ENCODE data around the gene ARHGEF2.

ARHGEF2 gene

DNA sequence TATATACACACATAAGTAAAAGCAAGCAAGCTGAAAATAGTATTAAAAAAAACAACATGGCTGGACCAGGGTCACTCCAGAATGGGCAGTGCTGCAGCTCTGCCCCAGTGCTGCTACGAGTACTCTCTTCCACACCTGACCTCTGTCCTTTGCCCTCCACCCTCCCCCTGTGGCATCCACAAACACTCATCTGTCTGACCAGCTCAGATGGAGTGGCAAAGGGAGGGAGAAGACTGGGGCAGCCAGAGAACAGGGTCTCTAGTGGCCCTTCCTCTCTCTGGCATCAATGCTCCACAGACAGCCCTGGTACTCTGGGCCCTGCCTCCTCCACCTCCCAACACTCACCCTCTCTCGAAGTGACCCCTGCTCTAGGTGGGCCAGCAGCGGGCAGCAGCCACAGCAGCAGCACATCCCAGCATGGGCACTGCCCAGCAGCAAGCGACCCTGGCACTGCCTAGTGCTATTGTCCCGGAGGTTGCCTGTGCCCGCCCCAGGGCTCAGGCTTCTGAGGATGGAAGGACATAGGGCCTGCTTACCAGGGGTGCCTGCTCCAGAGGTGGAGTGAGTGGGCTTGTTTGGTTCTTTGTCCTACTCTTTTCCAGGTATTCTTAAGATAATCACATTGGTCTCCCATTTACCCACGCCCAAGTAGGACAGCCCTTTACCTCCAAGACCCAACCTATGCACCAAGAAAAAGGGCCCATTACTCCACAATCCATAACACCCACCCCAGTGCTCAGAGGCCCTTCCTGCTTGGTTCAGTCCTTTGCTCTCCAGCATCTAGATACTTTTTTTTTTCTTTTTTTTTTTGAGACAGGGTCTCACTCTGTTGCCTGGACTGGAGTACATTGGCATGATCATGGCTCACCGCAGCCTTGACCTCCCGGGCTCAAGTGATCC lies 6.2 kb downstream of the ARHGEF2 start:
- DNase-seq (ENCODE audit: low read depth in 2 of 2): no peak

DNA sequence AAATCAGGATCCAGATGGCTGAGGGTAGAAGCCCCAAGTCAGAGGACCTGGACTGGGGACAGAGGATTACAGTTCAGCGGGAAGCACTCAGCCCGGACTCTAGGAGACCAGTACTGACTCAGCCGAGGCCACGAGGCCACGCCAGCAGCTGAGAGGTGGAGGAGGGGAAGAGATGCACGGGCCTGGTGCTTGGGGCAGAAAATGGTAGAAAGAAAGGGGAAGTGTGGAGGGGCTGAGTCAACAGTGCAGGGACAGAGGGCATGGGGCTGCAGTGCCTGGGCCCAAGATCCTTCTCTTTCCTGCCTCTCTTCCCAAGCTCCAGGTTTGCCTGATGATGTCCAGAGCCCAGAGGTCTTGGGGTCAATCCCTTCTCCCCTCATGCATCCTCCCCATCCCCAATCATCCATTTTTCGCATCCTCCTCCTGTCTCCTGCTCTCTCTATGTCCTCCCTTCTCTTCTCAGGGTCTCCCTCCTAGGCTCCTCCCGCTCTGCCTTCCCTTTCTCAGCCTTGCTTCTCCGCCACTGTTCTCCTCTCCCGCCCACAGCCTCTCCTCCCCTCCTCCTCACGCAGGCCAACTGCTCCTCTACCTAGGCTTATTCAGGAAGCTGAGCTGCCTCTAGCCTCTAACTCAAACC lies 7.7 kb downstream of the ARHGEF2 start:
- DNase-seq (ENCODE audit: low read depth in 2 of 2): no peak

DNA sequence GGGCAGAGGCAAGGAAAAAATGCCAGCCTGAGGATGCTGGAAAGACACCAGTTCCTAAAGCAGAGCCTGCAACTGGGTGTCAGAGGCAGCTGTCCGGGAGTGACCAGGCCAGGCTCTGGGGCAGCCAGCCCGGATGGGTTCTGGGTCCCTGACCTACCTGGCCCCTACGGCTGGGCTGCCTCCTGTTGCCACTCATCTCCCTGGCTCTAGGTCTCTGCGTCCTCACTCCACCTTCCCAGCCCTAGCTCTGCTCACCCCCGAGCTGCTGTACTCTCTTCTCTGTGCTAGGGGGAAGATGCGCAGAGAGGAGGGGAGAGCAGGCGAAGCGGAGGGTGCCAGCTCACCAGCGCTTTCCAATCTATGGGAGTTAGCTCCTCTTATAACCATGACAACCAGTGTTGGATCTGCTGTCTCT lies 9.0 kb downstream of the ARHGEF2 start:
- DNase-seq (ENCODE audit: low read depth in 2 of 2): no peak

- DNase-seq (ENCODE audit: low read depth in 2 of 2): no peak
Measured at GRCh38 chr1:155968670-155969069, 9.7 kb downstream of the ARHGEF2 start.

GRCh38 chr1:155968051-155968400 lies 10.3 kb downstream of the ARHGEF2 start:
- no peak for DNase-seq (ENCODE audit: low read depth in 2 of 2)

GRCh38 chr1:155967341-155968050 lies 10.9 kb downstream of the ARHGEF2 start:
- no peak for DNase-seq (ENCODE audit: low read depth in 2 of 2)

DNA sequence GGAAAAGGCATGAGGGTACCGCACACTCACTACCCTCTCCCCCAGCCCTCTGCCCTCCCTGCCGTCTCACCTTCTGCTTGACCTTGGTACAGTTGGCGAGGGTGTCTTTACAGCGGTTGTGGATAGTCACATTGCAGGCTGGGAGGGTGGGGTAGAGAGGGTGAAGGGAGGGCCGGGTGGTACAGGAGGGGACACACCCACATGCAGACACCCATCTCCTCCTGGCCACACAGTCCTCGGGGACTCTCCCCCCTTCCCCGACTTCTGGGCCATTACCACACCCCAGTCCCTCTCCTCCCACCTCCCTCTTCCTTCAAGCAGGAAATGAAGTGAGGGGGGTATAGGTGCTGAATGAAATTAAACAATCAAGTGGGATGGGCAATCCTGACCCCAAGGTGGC lies 11.6 kb downstream of the ARHGEF2 start:
- no peak for DNase-seq (ENCODE audit: low read depth in 2 of 2)

DNA sequence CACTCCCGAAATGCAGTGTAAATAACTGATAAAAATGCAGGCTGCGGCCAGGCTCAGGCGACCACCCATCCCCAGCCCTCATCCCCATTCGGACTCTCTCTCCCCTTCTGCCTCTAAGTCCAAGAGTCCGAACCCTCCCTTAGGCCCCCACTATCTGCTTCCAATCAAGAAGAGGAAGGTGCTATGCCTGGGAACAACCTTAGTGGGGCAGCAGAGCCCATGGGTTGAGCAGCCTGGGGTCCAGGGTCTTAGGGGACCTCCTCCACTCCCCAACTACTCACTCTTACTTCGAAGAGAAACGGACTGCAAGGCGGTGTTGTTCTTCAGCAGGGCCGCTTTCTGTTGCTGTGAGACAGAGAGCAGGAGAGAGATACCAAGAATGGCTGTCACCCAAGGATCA lies 12.2 kb downstream of the ARHGEF2 start:
- no peak for DNase-seq (ENCODE audit: low read depth in 2 of 2)

DNA sequence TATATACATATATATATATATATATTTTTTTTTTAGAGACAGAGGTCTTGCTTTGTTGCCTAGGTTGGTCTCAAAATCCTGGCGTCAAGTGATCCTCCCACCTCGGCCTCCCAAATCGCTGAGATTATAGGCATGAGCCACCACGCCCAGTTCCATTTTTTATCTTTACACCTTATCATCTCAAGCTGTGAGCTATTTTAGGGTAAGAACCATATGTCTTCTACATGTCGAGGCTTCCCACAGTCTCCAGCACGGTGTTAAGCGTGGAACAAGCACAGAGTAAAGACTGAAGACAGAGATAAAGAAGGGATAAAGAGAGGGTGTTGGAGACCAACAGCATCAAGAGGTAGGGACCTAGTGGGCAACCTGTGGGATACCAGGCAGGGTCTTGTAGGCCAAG lies 14.2 kb downstream of the ARHGEF2 start:
- DNase-seq (ENCODE audit: low read depth in 2 of 2): no peak

GRCh38 chr1:155962599-155963211 lies 15.6 kb downstream of the ARHGEF2 start:
- no peak for DNase-seq (ENCODE audit: low read depth in 2 of 2)

- DNase-seq (ENCODE audit: low read depth in 2 of 2): no peak
Measured at GRCh38 chr1:155961937-155962336, 16.4 kb downstream of the ARHGEF2 start.

DNA sequence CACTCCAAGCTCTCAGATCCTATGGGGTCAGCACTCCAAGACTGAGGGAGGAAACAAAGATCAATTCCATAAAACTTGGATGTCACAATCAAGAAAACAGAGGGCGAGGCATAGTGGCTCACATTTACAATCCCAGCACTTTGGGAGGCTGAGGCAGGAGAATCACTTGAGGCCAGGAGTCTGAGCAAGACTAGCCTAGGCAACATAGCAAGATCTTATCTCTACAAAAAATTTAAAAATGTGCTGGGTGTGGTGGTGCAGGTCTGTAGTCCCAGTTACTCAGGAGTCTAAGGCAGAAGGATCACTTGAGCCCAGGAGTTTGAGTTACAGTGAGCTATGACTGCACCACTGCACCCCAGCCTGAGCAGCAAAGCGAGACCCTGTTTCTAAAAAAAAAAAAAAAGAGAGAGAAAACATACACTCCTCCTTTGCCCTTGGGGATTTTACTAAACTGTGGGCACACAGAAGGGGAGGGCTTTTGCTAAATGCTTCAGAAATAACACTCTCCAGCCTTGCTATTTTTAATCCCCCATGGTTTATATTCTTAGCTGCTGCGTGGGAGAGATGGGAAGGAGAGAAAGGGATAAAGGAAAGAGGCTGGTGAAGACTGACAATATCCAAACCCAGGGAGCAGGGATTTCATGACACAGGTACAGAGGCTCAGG lies 18.1 kb downstream of the ARHGEF2 start:
- DNase-seq (ENCODE audit: low read depth in 2 of 2): no peak

GRCh38 chr1:155957411-155957915 lies 20.9 kb downstream of the ARHGEF2 start:
- no peak for DNase-seq (ENCODE audit: low read depth in 2 of 2)

DNA sequence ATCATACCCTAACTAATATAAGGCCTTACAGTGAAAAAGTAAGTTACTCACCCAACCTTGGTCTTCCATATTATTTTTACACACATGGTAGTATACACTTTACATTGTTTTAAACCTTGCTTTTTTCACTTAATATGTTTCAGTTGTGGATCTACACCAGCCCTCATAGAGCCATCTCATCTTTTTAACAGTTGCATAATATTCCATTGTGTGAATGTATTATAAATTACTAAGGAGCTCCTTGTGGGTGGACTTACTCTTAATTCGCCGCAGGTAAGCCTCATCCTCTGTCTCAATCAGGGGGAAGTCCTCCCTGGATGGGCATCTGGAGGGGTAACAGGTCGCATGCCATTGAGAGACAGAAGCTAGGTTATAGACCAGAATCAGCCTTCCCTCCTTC lies 23.7 kb downstream of the ARHGEF2 start:
- no peak for DNase-seq (ENCODE audit: low read depth in 2 of 2)

DNA sequence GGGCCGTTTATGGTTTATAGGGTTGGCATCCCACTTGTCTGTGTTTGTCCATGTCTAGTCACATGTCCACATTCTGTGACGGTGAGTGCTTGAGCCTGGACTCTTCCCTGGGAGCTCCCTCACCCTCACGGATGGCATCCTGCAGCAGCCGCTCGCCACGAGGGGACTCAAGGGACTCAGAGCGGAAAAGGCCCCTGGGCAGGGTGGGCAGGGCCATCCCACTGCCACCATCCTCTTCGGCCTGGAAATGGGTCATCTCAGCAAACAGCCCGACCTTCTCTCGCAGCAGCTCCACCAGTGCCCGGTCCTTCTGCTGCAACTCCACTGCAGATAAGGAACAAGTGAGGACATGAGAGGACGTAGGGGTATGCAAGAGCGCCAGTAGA lies 25.8 kb downstream of the ARHGEF2 start:
- no peak for DNase-seq (ENCODE audit: low read depth in 2 of 2)

GRCh38 chr1:155951753-155952504 lies 26.4 kb downstream of the ARHGEF2 start:
- DNase-seq (ENCODE audit: low read depth in 2 of 2): no peak

DNA sequence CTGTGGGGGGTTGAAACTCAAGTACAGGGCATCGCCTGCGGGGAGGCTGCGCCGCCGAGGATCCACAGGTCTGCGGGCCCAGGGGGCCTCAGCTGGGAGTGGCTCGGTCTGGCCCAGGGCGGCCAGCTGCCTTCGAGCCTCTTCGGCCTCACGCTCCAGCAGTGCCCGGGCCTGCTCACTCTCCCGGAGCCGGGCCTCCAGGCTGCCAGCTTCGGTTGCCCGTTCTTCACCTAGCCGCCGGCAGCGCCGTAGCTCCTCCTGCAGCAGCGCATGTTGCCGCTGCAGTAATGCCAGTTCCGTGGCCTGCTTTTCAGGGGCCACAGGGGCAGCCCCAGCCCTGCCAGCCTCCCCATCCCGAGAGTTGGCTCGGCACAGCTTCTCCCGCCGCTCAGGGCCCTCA lies 27.5 kb downstream of the ARHGEF2 start:
- DNase-seq (ENCODE audit: low read depth in 2 of 2): no peak

- no peak for DNase-seq (ENCODE audit: low read depth in 2 of 2)
Measured at GRCh38 chr1:155947741-155948140, 30.6 kb downstream of the ARHGEF2 start.

GRCh38 chr1:155947292-155947691 lies 31.1 kb downstream of the ARHGEF2 start:
- no peak for DNase-seq (ENCODE audit: low read depth in 2 of 2)

GRCh38 chr1:155946633-155947219 lies 31.6 kb downstream of the ARHGEF2 start:
- DNase-seq (ENCODE audit: low read depth in 2 of 2): no peak

DNA sequence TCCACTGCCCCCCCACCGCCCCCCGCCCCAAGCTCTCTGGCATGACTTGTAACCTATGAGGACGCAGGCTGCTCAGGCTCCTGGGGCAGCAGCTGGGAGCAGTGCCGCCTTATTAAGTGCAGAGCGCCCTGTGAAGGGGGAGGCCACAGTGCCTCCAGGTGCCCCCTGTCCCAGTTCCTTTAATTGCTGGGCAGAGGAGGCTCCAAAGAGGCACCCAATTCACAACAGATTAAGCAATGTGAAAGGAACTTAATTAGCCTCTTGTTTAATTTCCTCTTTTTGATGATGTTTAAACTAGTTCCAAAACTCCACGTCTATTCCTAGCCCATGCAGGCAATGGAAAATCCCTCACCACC lies 33.9 kb downstream of the ARHGEF2 start:
- no peak for DNase-seq (ENCODE audit: low read depth in 2 of 2)
